Colonic mucosa (tissue), 4 donors: ENCODE measurements around the gene NUDCD2. TPM values are rescaled to one million over a fixed set of nuclear protein-coding genes. Genes with fewer than 3 reads are reported as not detected.

Experiments used
- DNase-seq: peaks from one replicate; pipeline ENCODE4 v3.0.0-alpha.2; 2020
- H3K27ac ChIP-seq: fragments of 200-600 bp; one replicate; pipeline ENCODE4 v1.8.0; 2021
- H3K27me3 ChIP-seq: fragments of 200-600 bp; one replicate; pipeline ENCODE4 v1.8.0; 2021
- H3K36me3 ChIP-seq: fragments of 200-600 bp; one replicate; pipeline ENCODE4 v1.8.0; 2021
- H3K4me1 ChIP-seq: fragments of 200-600 bp; one replicate; pipeline ENCODE4 v1.8.0; 2021; ENCODE audit warnings: mild to moderate bottlenecking
- H3K4me3 ChIP-seq: fragments of 200-600 bp; one replicate; pipeline ENCODE4 v1.8.0; 2021
- H3K9ac ChIP-seq, 2 donors: one replicate each; pipeline ENCODE4 v1.7.0; 2013; ENCODE audit warnings: control low read depth in 2 of 2, low read depth in 2 of 2, low read length in 2 of 2
- H3K9me3 ChIP-seq: fragments of 200-600 bp; one replicate; pipeline ENCODE4 v1.8.0; 2021
- intact Hi-C: fragments of 100-400 bp; cut with DNase I; formaldehyde crosslinking; loops from one replicate; pipeline ENCODE4 v1.14.1; 2022
- total RNA-seq, 2 donors: library from RNA; stranded (reverse); fragmentation: NEBNext Ultra II Directional in 1 of 2; extraction: Animal tissue kit (Norgen Biotek cat#: 25700) in 1 of 2; gene quantifications; one replicate each; pipeline ENCODE4 v1.2.1, GENCODE V29; 2021
- TF ChIP-seq, protein P1 (sequence below): fragments of 200-600 bp; IDR thresholded peaks from one replicate; pipeline ENCODE4 v1.8.0; 2022; ENCODE audit warnings: antibody characterized with exemption, mild to moderate bottlenecking
- donor health status: healthy.
- donor health status: DM: no; HTN: no; CAD: no.
- donor health status: DM: no; HTN: no; CAD: no.

Gene NUDCD2
- total RNA-seq, 2 donors from 2014 or later: 24.6 to 32.9 TPM

DNA sequence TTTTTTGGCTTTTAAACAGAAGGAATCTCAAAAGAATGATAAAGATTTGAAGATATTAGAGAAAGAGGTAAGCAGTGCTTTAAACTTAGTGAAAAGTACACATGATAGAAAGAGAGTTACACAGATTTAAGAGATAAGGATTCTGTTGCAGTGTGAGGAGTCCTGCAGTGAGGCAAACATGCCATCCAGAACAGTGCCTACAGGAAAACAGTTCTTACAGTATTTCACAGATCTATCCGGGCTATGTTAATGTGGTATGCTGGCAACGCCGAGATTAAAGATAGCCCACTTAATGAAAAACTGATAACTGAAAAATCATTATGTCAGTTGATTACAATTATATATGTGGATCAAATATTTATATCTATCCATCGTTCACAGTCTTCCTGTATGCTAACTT lies 7.8 kb upstream of the NUDCD2 start:
- Histone ChIP-seq H3K27me3 (no peaks in the 10 kb centered on the region), H3K4me1 (no peaks in the 10 kb centered on the region), H3K9me3 (no peaks in the 10 kb centered on the region), H3K36me3 (no peaks in the 10 kb centered on the region), H3K4me3 (no peak overlapping the region), H3K27ac (no peak overlapping the region), H3K9ac (no peak overlapping the region)
- intact Hi-C loops: no loop called here
- no peak for DNase-seq
- TF ChIP-seq, protein P1, sequence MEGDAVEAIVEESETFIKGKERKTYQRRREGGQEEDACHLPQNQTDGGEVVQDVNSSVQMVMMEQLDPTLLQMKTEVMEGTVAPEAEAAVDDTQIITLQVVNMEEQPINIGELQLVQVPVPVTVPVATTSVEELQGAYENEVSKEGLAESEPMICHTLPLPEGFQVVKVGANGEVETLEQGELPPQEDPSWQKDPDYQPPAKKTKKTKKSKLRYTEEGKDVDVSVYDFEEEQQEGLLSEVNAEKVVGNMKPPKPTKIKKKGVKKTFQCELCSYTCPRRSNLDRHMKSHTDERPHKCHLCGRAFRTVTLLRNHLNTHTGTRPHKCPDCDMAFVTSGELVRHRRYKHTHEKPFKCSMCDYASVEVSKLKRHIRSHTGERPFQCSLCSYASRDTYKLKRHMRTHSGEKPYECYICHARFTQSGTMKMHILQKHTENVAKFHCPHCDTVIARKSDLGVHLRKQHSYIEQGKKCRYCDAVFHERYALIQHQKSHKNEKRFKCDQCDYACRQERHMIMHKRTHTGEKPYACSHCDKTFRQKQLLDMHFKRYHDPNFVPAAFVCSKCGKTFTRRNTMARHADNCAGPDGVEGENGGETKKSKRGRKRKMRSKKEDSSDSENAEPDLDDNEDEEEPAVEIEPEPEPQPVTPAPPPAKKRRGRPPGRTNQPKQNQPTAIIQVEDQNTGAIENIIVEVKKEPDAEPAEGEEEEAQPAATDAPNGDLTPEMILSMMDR: no peak

DNA sequence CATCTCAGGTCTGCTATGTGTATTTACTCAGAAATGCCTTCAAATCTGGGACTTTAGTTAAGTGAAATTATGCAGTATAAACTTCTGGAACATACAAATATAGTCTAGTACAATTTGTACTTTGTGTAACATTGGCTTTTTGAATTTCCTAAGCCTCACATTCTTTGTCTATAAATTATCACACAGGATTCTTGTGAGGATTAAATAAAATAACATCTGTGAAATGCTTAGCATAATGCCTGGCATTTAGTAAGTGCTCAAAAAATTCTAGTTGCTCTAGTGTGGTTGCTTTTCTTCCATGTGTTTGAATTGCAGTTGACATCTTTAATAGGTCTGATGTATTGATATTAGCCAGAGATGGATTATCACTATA lies 3.1 kb upstream of the NUDCD2 start:
- DNase-seq: no peak
- Histone ChIP-seq H3K9me3 (no peaks in the 10 kb centered on the region), H3K36me3 (no peaks in the 10 kb centered on the region), H3K27me3 (no peaks in the 10 kb centered on the region), H3K27ac (no peak overlapping the region), H3K4me1 (peaks cover 5% of the 10 kb centered on the region), H3K4me3 (no peak overlapping the region), H3K9ac (no peak overlapping the region)
- TF ChIP-seq, protein P1: no peak
- intact Hi-C loops: loop anchor here (5.0 kb wide), 1 partner anchor 44 kb away; the partner anchor contains the start of gene MAT2B

DNA sequence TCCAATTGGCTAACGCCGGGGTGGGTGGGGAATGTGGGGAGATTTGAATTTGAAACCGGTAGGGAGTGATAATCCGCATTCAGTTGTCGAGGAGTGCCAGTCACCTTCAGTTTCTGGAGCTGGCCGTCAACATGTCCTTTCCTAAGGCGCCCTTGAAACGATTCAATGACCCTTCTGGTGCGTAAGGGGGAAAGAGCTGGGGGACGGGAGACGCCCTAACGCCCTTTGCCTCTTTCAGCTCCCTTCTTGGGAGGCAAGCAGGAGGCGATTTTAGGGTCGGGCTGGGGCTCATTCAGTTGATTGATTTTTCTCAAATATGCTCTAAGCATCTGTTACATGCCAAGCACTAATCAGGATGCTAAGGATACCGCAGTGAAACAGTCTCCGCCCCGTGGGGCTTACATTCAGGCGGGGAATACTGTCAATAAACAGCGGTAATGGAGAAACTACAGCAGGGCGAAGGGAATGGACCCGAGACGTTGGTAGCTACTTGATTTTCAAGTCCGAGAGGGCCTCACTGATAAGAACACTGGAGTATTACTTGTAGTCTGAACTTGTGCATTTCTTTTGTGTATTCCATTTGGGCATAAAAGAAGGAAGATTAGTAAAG lies 765 bp upstream of the NUDCD2 start, which contains the start of gene HMMR:
HMMR (plus strand) TSS at position 71 of the 610 bp plus-strand sequence; CDS start at position 132, 61 bp downstream.
- no peaks in the 10 kb centered on the region for H3K9me3 ChIP-seq
- H3K27me3 ChIP-seq: no peaks in the 10 kb centered on the region
- H3K4me1 ChIP-seq: peaks cover 5% of the 10 kb centered on the region
- intact Hi-C loops: loop anchor here (5.0 kb wide), 1 partner anchor 47 kb away; the partner anchor contains the start of gene MAT2B
- H3K4me3 ChIP-seq: peak within 1 kb of the TSS; percentile 68
- peak within 1 kb of the TSS; percentile 90 to 91 for H3K9ac ChIP-seq
- peak within 1 kb of the TSS; percentile 80 for H3K27ac ChIP-seq
- DNase-seq: no peak
- TF ChIP-seq, protein P1: no peak
- no peaks in the 10 kb centered on the region for H3K36me3 ChIP-seq

GRCh38 chr5:163459462-163459818 lies 462 bp downstream of the NUDCD2 start:
- no peaks in the 10 kb centered on the region for H3K9me3 ChIP-seq
- peak overlapping the region; percentile 80 for H3K27ac ChIP-seq
- H3K27me3 ChIP-seq: no peaks in the 10 kb centered on the region
- no peak for DNase-seq
- intact Hi-C loops: no loop called here
- H3K36me3 ChIP-seq: no peaks in the 10 kb centered on the region
- H3K9ac ChIP-seq: peak overlapping the region; percentile 90
- TF ChIP-seq, protein P1: no peak
- peaks cover 5% of the 10 kb centered on the region for H3K4me1 ChIP-seq
- H3K4me3 ChIP-seq: peak overlapping the region; percentile 68

DNA sequence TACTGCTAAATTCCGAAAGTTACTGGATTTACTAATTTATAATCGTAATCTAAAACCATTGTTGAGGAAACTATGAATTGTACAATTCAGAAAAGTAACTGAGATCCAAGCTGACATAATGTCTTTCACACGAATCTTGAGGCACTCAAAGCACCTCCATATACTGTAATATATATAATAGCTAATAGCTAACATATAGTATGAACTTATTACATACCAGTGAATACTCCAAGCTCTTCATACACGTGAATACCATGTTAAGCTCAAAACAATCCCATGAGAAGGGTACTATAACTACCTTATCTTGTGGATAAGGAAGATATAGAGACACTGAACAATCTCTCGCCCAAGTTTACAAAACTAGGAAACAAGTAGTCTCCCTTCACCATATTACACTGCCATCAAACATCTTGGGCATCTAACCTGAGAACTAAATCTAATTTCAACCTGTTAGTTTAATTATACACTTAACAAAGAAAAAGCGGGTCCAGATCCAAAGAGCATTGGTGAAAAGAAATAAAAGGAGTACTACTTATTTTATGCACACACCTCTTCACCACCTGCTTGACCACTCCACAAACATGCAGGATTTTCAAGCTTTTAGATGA lies 1.0 kb downstream of the NUDCD2 start:
- peak overlapping the region; percentile 90 for H3K9ac ChIP-seq
- TF ChIP-seq, protein P1: no peak
- H3K27ac ChIP-seq: peak overlapping the region; percentile 80
- DNase-seq: no peak
- peak overlapping the region; percentile 68 for H3K4me3 ChIP-seq
- no peaks in the 10 kb centered on the region for H3K36me3 ChIP-seq
- intact Hi-C loops: no loop called here
- no peaks in the 10 kb centered on the region for H3K27me3 ChIP-seq
- no peaks in the 10 kb centered on the region for H3K9me3 ChIP-seq
- H3K4me1 ChIP-seq: peaks cover 5% of the 10 kb centered on the region
